Measurements from ENCODE around the gene YAP1. TPM values are rescaled to one million over a fixed set of nuclear protein-coding genes. Genes with fewer than 3 reads are reported as not detected.

YAP1 gene
- polyA plus RNA-seq, 1 donor from 2014 or later, result 0.46 TPM

- Histone ChIP-seq H2AFZ (ENCODE audit: low read depth, low read length) (no peak overlapping the region), H3K9me3 (ENCODE audit: low read length) (no peaks in the 10 kb centered on the region)
Measured at GRCh38 chr11:102244681-102245409, 134.6 kb downstream of the YAP1 start.

DNA sequence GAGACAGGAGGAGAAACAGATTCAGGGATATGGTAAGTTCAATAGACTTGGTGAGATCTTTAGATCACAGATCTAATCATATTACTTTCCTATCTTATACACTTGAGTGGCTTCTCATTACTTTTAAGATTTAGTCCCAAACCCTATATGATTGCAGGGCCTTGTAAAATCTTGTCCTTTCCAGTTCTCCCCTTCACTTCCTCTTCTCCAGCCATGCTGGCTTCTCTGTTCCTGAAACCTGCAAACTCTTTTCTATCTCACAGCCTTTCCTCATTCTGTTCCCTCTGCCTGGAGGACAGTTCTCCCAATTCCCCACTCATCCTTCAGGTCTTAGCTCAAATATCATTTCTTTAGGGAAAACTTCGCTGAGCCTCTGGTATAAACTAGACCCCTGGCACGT lies 141.2 kb downstream of the YAP1 start:
- no peaks in the 10 kb centered on the region for H3K9me3 ChIP-seq (ENCODE audit: low read length)
- H3K36me3 ChIP-seq (ENCODE audit: insufficient read depth, low read length), result no peaks in the 10 kb centered on the region
- H3F3A ChIP-seq (ENCODE audit: insufficient read depth, low read length, poor library complexity, severe bottlenecking), result no peaks in the 10 kb centered on the region
- H2AFZ ChIP-seq (ENCODE audit: low read depth, low read length), result no peak overlapping the region
- no peak overlapping the region for H3K27ac ChIP-seq (ENCODE audit: low read length)
- H3K4me3 ChIP-seq (ENCODE audit: low read length), result no peak overlapping the region
- no peaks in the 10 kb centered on the region for H3K27me3 ChIP-seq (ENCODE audit: insufficient read depth, low read depth, low read length)
- H3K79me2 ChIP-seq (replicated peaks; ENCODE audit: insufficient read depth, low read length), result no peaks in the 10 kb centered on the region
- no peak overlapping the region for H3K4me2 ChIP-seq (ENCODE audit: low read length)
- no peaks in the 10 kb centered on the region for H3K9me2 ChIP-seq (ENCODE audit: insufficient read depth, low read length)
- H3K9ac ChIP-seq (ENCODE audit: low read length), result no peak overlapping the region
- TF ChIP-seq, protein P1, sequence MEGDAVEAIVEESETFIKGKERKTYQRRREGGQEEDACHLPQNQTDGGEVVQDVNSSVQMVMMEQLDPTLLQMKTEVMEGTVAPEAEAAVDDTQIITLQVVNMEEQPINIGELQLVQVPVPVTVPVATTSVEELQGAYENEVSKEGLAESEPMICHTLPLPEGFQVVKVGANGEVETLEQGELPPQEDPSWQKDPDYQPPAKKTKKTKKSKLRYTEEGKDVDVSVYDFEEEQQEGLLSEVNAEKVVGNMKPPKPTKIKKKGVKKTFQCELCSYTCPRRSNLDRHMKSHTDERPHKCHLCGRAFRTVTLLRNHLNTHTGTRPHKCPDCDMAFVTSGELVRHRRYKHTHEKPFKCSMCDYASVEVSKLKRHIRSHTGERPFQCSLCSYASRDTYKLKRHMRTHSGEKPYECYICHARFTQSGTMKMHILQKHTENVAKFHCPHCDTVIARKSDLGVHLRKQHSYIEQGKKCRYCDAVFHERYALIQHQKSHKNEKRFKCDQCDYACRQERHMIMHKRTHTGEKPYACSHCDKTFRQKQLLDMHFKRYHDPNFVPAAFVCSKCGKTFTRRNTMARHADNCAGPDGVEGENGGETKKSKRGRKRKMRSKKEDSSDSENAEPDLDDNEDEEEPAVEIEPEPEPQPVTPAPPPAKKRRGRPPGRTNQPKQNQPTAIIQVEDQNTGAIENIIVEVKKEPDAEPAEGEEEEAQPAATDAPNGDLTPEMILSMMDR (IDR thresholded peaks at IDR 0.05; ENCODE audit: poor library complexity, severe bottlenecking), result no peak
- TF ChIP-seq MXI1 (conservative IDR thresholded peaks at IDR 0.05; ENCODE audit: poor library complexity, severe bottlenecking) (no peak), EZH2 (IDR thresholded peaks at IDR 0.05; ENCODE audit: borderline replicate concordance, insufficient read depth, low read length, poor library complexity, severe bottlenecking) (no peak), RAD21 (conservative IDR thresholded peaks at IDR 0.05) (no peak), TAF1 (IDR thresholded peaks at IDR 0.05; ENCODE audit: low read depth) (no peak), REST (IDR thresholded peaks at IDR 0.05; ENCODE audit: borderline replicate concordance) (no peak)
- H4K20me1 ChIP-seq (ENCODE audit: insufficient read depth), result no peaks in the 10 kb centered on the region

More at GRCh38 chr11:102244681-102245409, 134.6 kb downstream of the YAP1 start:
- no peak for TF ChIP-seq EZH2 (IDR thresholded peaks at IDR 0.05; ENCODE audit: borderline replicate concordance, insufficient read depth, low read length, poor library complexity, severe bottlenecking)
- no peak for TF ChIP-seq TAF1 (IDR thresholded peaks at IDR 0.05; ENCODE audit: low read depth)
- TF ChIP-seq MXI1 (conservative IDR thresholded peaks at IDR 0.05; ENCODE audit: poor library complexity, severe bottlenecking), result no peak
- Histone ChIP-seq H4K20me1 (ENCODE audit: insufficient read depth) (no peaks in the 10 kb centered on the region), H3K9me2 (ENCODE audit: insufficient read depth, low read length) (no peaks in the 10 kb centered on the region), H3K27me3 (ENCODE audit: insufficient read depth, low read depth, low read length) (no peaks in the 10 kb centered on the region), H3K9ac (ENCODE audit: low read length) (no peak overlapping the region), H3K4me2 (ENCODE audit: low read length) (no peak overlapping the region), H3K79me2 (replicated peaks; ENCODE audit: insufficient read depth, low read length) (no peaks in the 10 kb centered on the region), H3F3A (ENCODE audit: insufficient read depth, low read length, poor library complexity, severe bottlenecking) (no peaks in the 10 kb centered on the region), H3K4me3 (ENCODE audit: low read length) (no peak overlapping the region), H3K36me3 (ENCODE audit: insufficient read depth, low read length) (no peaks in the 10 kb centered on the region), H3K27ac (ENCODE audit: low read length) (no peak overlapping the region)

- H3F3A ChIP-seq (ENCODE audit: insufficient read depth, low read length, poor library complexity, severe bottlenecking), result no peaks in the 10 kb centered on the region
- H3K36me3 ChIP-seq (ENCODE audit: insufficient read depth, low read length), result no peaks in the 10 kb centered on the region
- H3K9me3 ChIP-seq (ENCODE audit: low read length), result no peaks in the 10 kb centered on the region
- H3K4me2 ChIP-seq (ENCODE audit: low read length), result no peak overlapping the region
- no peaks in the 10 kb centered on the region for H3K27me3 ChIP-seq (ENCODE audit: insufficient read depth, low read depth, low read length)
- H3K9ac ChIP-seq (ENCODE audit: low read length), result no peak overlapping the region
- no peaks in the 10 kb centered on the region for H4K20me1 ChIP-seq (ENCODE audit: insufficient read depth)
- H2AFZ ChIP-seq (ENCODE audit: low read depth, low read length), result no peak overlapping the region
- no peaks in the 10 kb centered on the region for H3K79me2 ChIP-seq (replicated peaks; ENCODE audit: insufficient read depth, low read length)
- no peak overlapping the region for H3K4me3 ChIP-seq (ENCODE audit: low read length)
- no peak overlapping the region for H3K27ac ChIP-seq (ENCODE audit: low read length)
- no peaks in the 10 kb centered on the region for H3K9me2 ChIP-seq (ENCODE audit: insufficient read depth, low read length)
- TF ChIP-seq POLR2AphosphoS5 (IDR thresholded peaks at IDR 0.05) (no peak), REST (IDR thresholded peaks at IDR 0.05; ENCODE audit: borderline replicate concordance) (no peak), TAF1 (IDR thresholded peaks at IDR 0.05; ENCODE audit: low read depth) (no peak), RAD21 (conservative IDR thresholded peaks at IDR 0.05) (no peak), EP300 (conservative IDR thresholded peaks at IDR 0.05; ENCODE audit: poor library complexity, severe bottlenecking) (no peak), EZH2 (IDR thresholded peaks at IDR 0.05; ENCODE audit: borderline replicate concordance, insufficient read depth, low read length, poor library complexity, severe bottlenecking) (no peak), MXI1 (conservative IDR thresholded peaks at IDR 0.05; ENCODE audit: poor library complexity, severe bottlenecking) (no peak)
- TF ChIP-seq, protein P1 (IDR thresholded peaks at IDR 0.05; ENCODE audit: poor library complexity, severe bottlenecking), result no peak
Measured at GRCh38 chr11:102252339-102252891, 142.2 kb downstream of the YAP1 start.
